Keratinocyte (primary cell): ENCODE measurements around the gene GPR107. TPM values are rescaled to one million over a fixed set of nuclear protein-coding genes. Genes with fewer than 3 reads are reported as not detected.

Experiments
- DNase-seq: peaks from one replicate; pipeline ENCODE4 v3.0.0-alpha.2; 2011; ENCODE audit warnings: low read depth, missing footprints, low spot score
- FAIRE-seq: peaks from 2 replicates; lab custom pipeline; 2011; peaks lifted over from hg19 to GRCh38; lab: Jason Lieb, UNC
- H2AFZ ChIP-seq: 2 replicates; pipeline ENCODE4 v1.6.0; 2012; ENCODE audit warnings: low read length, control low read depth, inconsistent platforms; ENCODE audit not compliant: control insufficient read depth
- H3K27ac ChIP-seq: 2 replicates; pipeline ENCODE4 v1.5.1; 2011; ENCODE audit warnings: low read length; ENCODE audit not compliant: control insufficient read depth, insufficient read depth
- H3K27me3 ChIP-seq: 3 replicates; pipeline ENCODE4 v1.6.0; 2011; ENCODE audit warnings: low read length; ENCODE audit not compliant: control insufficient read depth, insufficient read depth; ENCODE audit errors: extremely low read depth
- H3K36me3 ChIP-seq, 2 experiments: 2 replicates in 1 of 2; 3 replicates in 1 of 2; pipeline ENCODE4 v1.5.1; 2011; ENCODE audit warnings: low read length in 2 of 2, mild to moderate bottlenecking in 1 of 2; ENCODE audit not compliant: control insufficient read depth in 2 of 2, insufficient read depth in 2 of 2; ENCODE audit errors: extremely low read depth in 1 of 2
- H3K4me1 ChIP-seq: 3 replicates; pipeline ENCODE4 v1.5.1; 2011; ENCODE audit warnings: low read length; ENCODE audit not compliant: control insufficient read depth, insufficient read depth; ENCODE audit errors: extremely low read depth
- H3K4me2 ChIP-seq: 3 replicates; pipeline ENCODE4 v1.6.0; 2011; ENCODE audit warnings: low read depth, low read length; ENCODE audit not compliant: control insufficient read depth, insufficient read depth; ENCODE audit errors: extremely low read depth
- H3K4me3 ChIP-seq, 3 experiments: fragments of 200-600 bp in 1 of 3; sonication (generic) in 1 of 3; 2 replicates in 2 of 3; 3 replicates in 1 of 3; pipeline ENCODE4 v1.5.1; 2011 to 2016; ENCODE audit warnings: low read length in 3 of 3, mild to moderate bottlenecking in 3 of 3, control low read depth in 2 of 3, inconsistent platforms in 1 of 3, low read depth in 1 of 3, mixed read lengths in 1 of 3, mixed run types in 1 of 3, moderate library complexity in 1 of 3; ENCODE audit not compliant: control insufficient read depth in 2 of 3, insufficient read depth in 2 of 3; ENCODE audit errors: extremely low read depth in 1 of 3
- H3K79me2 ChIP-seq: 2 replicates; pipeline ENCODE4 v1.6.0; 2012; ENCODE audit warnings: low read length; ENCODE audit not compliant: control insufficient read depth, insufficient read depth
- H3K9ac ChIP-seq: 3 replicates; pipeline ENCODE4 v1.6.0; 2011; ENCODE audit warnings: low read length; ENCODE audit not compliant: control insufficient read depth, insufficient read depth; ENCODE audit errors: extremely low read depth
- H3K9me1 ChIP-seq: 3 replicates; pipeline ENCODE4 v1.6.0; 2011; ENCODE audit warnings: low read length; ENCODE audit not compliant: control insufficient read depth, insufficient read depth; ENCODE audit errors: extremely low read depth
- H3K9me3 ChIP-seq: 2 replicates; pipeline ENCODE4 v1.5.1; 2012; ENCODE audit warnings: low read depth, low read length; ENCODE audit not compliant: control insufficient read depth
- H4K20me1 ChIP-seq: 3 replicates; pipeline ENCODE4 v1.6.0; 2011; ENCODE audit warnings: low read length; ENCODE audit not compliant: control insufficient read depth, insufficient read depth; ENCODE audit errors: extremely low read depth
- CTCF ChIP-seq, 3 experiments: IDR thresholded peaks in 1 of 3; conservative IDR thresholded peaks in 1 of 3; optimal IDR thresholded peaks in 1 of 3; 2 replicates in 2 of 3; 3 replicates in 1 of 3; pipeline versions ENCODE3 to v1.5.1; 2011; ENCODE audit warnings: low read length in 3 of 3, mild to moderate bottlenecking in 3 of 3, moderate library complexity in 2 of 3, control low read depth in 1 of 3, inconsistent platforms in 1 of 3; ENCODE audit not compliant: insufficient read depth in 2 of 3; ENCODE audit errors: extremely low read depth in 1 of 3
- EZH2 ChIP-seq: IDR thresholded peaks from one replicate; pipeline ENCODE4 v1.6.1; 2012; ENCODE audit warnings: inconsistent platforms, mild to moderate bottlenecking, low read length, moderate library complexity
- dilution Hi-C: fragments of 300-500 bp; cut with MboI; formaldehyde crosslinking; loops from one replicate; pipeline ENCODE4 v1.7.0; 2020; ENCODE audit warnings: low sequenced_read_pairs; ENCODE audit not compliant: extremely low pct_ligation_motif_present
- polyA plus RNA-seq, 5 experiments: library from polyadenylated mRNA; depleted of rRNA in 3 of 5; stranded (reverse) in 3 of 5; stranded (forward) in 1 of 5; unstranded in 1 of 5; fragments of >200 nt; gene quantifications; 1 replicate in 1 of 5; 2 replicates in 3 of 5; 3 replicates in 1 of 5; pipeline versions ENCODE4 v1.2.1 to v1.2.3, GENCODE V29; 2011 to 2012; ENCODE audit warnings: missing spikeins in 2 of 5, low read depth in 1 of 5, low replicate concordance in 1 of 5

GPR107 gene
- polyA plus RNA-seq, 1 donor (not counting 4 experiments of a cell fraction or from before 2014, with no cell fraction given) = 27.3 TPM

GRCh38 chr9:130118841-130119518, 65.3 kb downstream of the GPR107 start:
- dilution Hi-C loops = no loop called here

GRCh38 chr9:130119519-130120298, 66.0 kb downstream of the GPR107 start:
- no peak overlapping the region for H3K27ac ChIP-seq
- H3K9me3 ChIP-seq = no peaks in the 10 kb centered on the region
- H3K4me3 ChIP-seq = no peak overlapping the region
- no peak overlapping the region for H3K9ac ChIP-seq
- H3K79me2 ChIP-seq = no peaks in the 10 kb centered on the region
- peaks cover 18% of the 10 kb centered on the region for H3K4me1 ChIP-seq
- no peaks in the 10 kb centered on the region for H4K20me1 ChIP-seq
- H3K4me2 ChIP-seq = no peak overlapping the region
- H3K27me3 ChIP-seq = no peaks in the 10 kb centered on the region
- dilution Hi-C loops = no loop called here
- no peak for FAIRE-seq
- no peak overlapping the region for H2AFZ ChIP-seq
- TF ChIP-seq EZH2 (no peak), CTCF (optimal IDR thresholded peaks at IDR 0.05 in 1 of 3, IDR thresholded peaks at IDR 0.05 in 1 of 3, conservative IDR thresholded peaks at IDR 0.05 in 1 of 3; ENCODE audit: extremely low read depth in 1 of 3, insufficient read depth in 2 of 3, low read length in 3 of 3) (no peak)
- peaks cover 8 to 9% of the 10 kb centered on the region in 2 experiments for H3K36me3 ChIP-seq
- DNase-seq = no peak
- peaks cover 4% of the 10 kb centered on the region for H3K9me1 ChIP-seq

More at GRCh38 chr9:130118841-130119518, 65.3 kb downstream of the GPR107 start:
- H3K9me1 ChIP-seq = peaks cover 4% of the 10 kb centered on the region
- no peak overlapping the region for H3K4me2 ChIP-seq
- H3K36me3 ChIP-seq = peaks cover 6 to 9% of the 10 kb centered on the region in 2 experiments
- H3K27me3 ChIP-seq = no peaks in the 10 kb centered on the region
- H3K27ac ChIP-seq = peak overlapping the region; percentile 52
- H3K4me3 ChIP-seq = no peak overlapping the region
- DNase-seq (no peak), FAIRE-seq (peak; percentile 67)
- H2AFZ ChIP-seq = peak overlapping the region; percentile 38
- no peaks in the 10 kb centered on the region for H4K20me1 ChIP-seq
- H3K9me3 ChIP-seq = no peaks in the 10 kb centered on the region
- H3K79me2 ChIP-seq = no peaks in the 10 kb centered on the region
- TF ChIP-seq EZH2 (no peak), CTCF (optimal IDR thresholded peaks at IDR 0.05 in 1 of 3, IDR thresholded peaks at IDR 0.05 in 1 of 3, conservative IDR thresholded peaks at IDR 0.05 in 1 of 3; ENCODE audit: extremely low read depth in 1 of 3, insufficient read depth in 2 of 3, low read length in 3 of 3) (no peak)
- peaks cover 18% of the 10 kb centered on the region for H3K4me1 ChIP-seq
- H3K9ac ChIP-seq = no peak overlapping the region
